PC-3 (cell line): ENCODE results near the gene AIMP1. TPM values are rescaled to one million over a fixed set of nuclear protein-coding genes. Genes with fewer than 3 reads are reported as not detected.

Experiments used
- ATAC-seq: fragments of 200-7000 bp; cut with Tn5 transposase; 2 replicates; pipeline ENCODE4 v1.9.1; 2020; ENCODE audit warnings: mild to moderate bottlenecking, moderate library complexity
- BruUV-seq: library from RNA; stranded (reverse); fragments of 400-500 nt; replicated peaks from 2 replicates; lab custom pipeline; 2021; lab: Mats Ljungman, UMichigan
- CTCF ChIA-PET: fragments of 300-600 bp; sonication (Branson Sonifier 250); formaldehyde crosslinking; loops from one replicate; lab custom pipeline; 2022; ENCODE audit warnings: antibody characterized with exemption; lab: Charles Lee
- POLR2A ChIA-PET: fragments of 300-600 bp; sonication (Branson Sonifier 250); formaldehyde crosslinking; loops from one replicate; lab custom pipeline; 2022; ENCODE audit warnings: antibody characterized with exemption; ENCODE audit not compliant: unreplicated experiment; lab: Charles Lee
- DNase-seq: peaks from one replicate; pipeline ENCODE4 v3.0.0-alpha.2; 2015
- H2AFZ ChIP-seq: fragments of 300-600 bp; sonication (generic); 2 replicates; pipeline ENCODE4 v1.6.0; 2016; ENCODE audit warnings: antibody characterized with exemption, low read length
- H3F3A ChIP-seq: fragments of 300-600 bp; sonication (generic); one replicate; pipeline ENCODE4 v1.6.0; 2017; ENCODE audit warnings: antibody characterized with exemption, low read length, control low read depth, mild to moderate bottlenecking; ENCODE audit not compliant: unreplicated experiment
- H3K27ac ChIP-seq: fragments of 300-600 bp; sonication (generic); 2 replicates; pipeline ENCODE4 v1.5.1; 2016; ENCODE audit warnings: mild to moderate bottlenecking, low read length
- H3K27me3 ChIP-seq: fragments of 300-600 bp; sonication (generic); 2 replicates; pipeline ENCODE4 v1.6.1; 2016; ENCODE audit warnings: low read length, mixed read lengths
- H3K36me3 ChIP-seq: fragments of 300-600 bp; sonication (generic); 2 replicates; pipeline ENCODE4 v1.6.1; 2016; ENCODE audit warnings: low read depth, mixed run types, low read length, mixed read lengths
- H3K4me1 ChIP-seq: fragments of 300-600 bp; sonication (generic); 2 replicates; pipeline ENCODE4 v1.5.1; 2016; ENCODE audit warnings: low read length; ENCODE audit not compliant: insufficient read depth
- H3K4me2 ChIP-seq: fragments of 300-600 bp; sonication (generic); 2 replicates; pipeline ENCODE4 v1.6.0; 2016; ENCODE audit warnings: low read length
- H3K4me3 ChIP-seq: fragments of 300-600 bp; sonication (generic); 2 replicates; pipeline ENCODE4 v1.5.1; 2016; ENCODE audit warnings: mild to moderate bottlenecking, low read length, mixed read lengths
- H3K79me2 ChIP-seq: fragments of 300-600 bp; sonication (generic); 2 replicates; pipeline ENCODE4 v1.6.1; 2017; ENCODE audit warnings: low read length, mixed read lengths
- H3K9ac ChIP-seq: fragments of 300-600 bp; sonication (generic); 2 replicates; pipeline ENCODE4 v1.6.0; 2016; ENCODE audit warnings: mild to moderate bottlenecking, low read length
- H3K9me2 ChIP-seq: fragments of 300-600 bp; sonication (generic); replicated peaks from 2 replicates; pipeline ENCODE4 v1.6.1; 2016; ENCODE audit warnings: mixed run types, low read length, mixed read lengths
- H3K9me3 ChIP-seq: fragments of 300-600 bp; sonication (generic); 2 replicates; pipeline ENCODE4 v1.6.1; 2016; ENCODE audit warnings: low read length, mixed read lengths
- H4K20me1 ChIP-seq: fragments of 300-600 bp; sonication (generic); 2 replicates; pipeline ENCODE4 v1.6.1; 2016; ENCODE audit warnings: low read length, mixed read lengths
- CTCF ChIP-seq: fragments of 300-600 bp; sonication (generic); conservative IDR thresholded peaks from 2 replicates; pipeline ENCODE4 v1.5.1; 2017; ENCODE audit warnings: antibody characterized with exemption, low read depth, mild to moderate bottlenecking, low read length
- EZH2 ChIP-seq: fragments of 300-600 bp; sonication (generic); IDR thresholded peaks from one replicate; pipeline ENCODE4 v1.6.1; 2017; ENCODE audit warnings: antibody characterized with exemption, mild to moderate bottlenecking, low read length; ENCODE audit not compliant: unreplicated experiment
- EZH2phosphoT487 ChIP-seq: fragments of 300-600 bp; sonication (generic); IDR thresholded peaks from 2 replicates; pipeline ENCODE4 v1.6.1; 2018; ENCODE audit warnings: mild to moderate bottlenecking, antibody characterized with exemption, low read length, borderline replicate concordance
- intact Hi-C: fragments of 100-400 bp; cut with micrococcal nuclease; formaldehyde crosslinking; loops from 2 replicates; pipeline ENCODE4 v1.9.0; 2023
- total RNA-seq: library from RNA; depleted of rRNA; stranded (reverse); fragments of >200 nt; gene quantifications from 2 replicates; pipeline ENCODE4 v1.2.3, GENCODE V29; 2014

Gene AIMP1
- total RNA-seq, 1 experiment from 2014 or later = 15.9 TPM

- ChIA-PET CTCF (interaction anchor here (0.6 kb wide), 1 partner anchor 27 kb away, joined by 3 read pairs; no protein-coding TSS in a partner anchor), POLR2A (interaction anchor here (0.5 to 0.7 kb wide), 3 partner anchors 11 to 184 kb away, joined by 3 to 5 read pairs (median 3); no protein-coding TSS in a partner anchor)
- H3K27me3 ChIP-seq = no peaks in the 10 kb centered on the region
- H3F3A ChIP-seq = no peaks in the 10 kb centered on the region
- DNase-seq = peak; percentile 91
- H4K20me1 ChIP-seq = no peaks in the 10 kb centered on the region
- H3K79me2 ChIP-seq = peaks cover 70% of the 10 kb centered on the region
- intact Hi-C loops = loop anchor here (5.0 kb wide), 1 partner anchor 48 kb away; no protein-coding TSS in a partner anchor
- no peaks in the 10 kb centered on the region for H3K9me2 ChIP-seq
- peak; percentile 62 for ATAC-seq
- H3K9me3 ChIP-seq = no peaks in the 10 kb centered on the region
- H3K9ac ChIP-seq = peak overlapping the region; percentile 98
- H3K27ac ChIP-seq = peak overlapping the region; percentile 92
- H3K36me3 ChIP-seq = no peaks in the 10 kb centered on the region
- peak overlapping the region; percentile 90 for H3K4me2 ChIP-seq
- peak overlapping the region; percentile 88 for H2AFZ ChIP-seq
- TSS peak; percentile 90 for BruUV-seq
- peak overlapping the region; percentile 86 for H3K4me3 ChIP-seq
- peaks cover 28% of the 10 kb centered on the region for H3K4me1 ChIP-seq
- TF ChIP-seq EZH2 (no peak), CTCF (no peak), EZH2phosphoT487 (no peak)
These were observed 828 bp upstream of the AIMP1 start for GRCh38 chr4:106315476-106315967.

GRCh38 chr4:106316773-106317409 is 541 bp downstream of the AIMP1 start:
- Histone ChIP-seq H3F3A (no peaks in the 10 kb centered on the region), H3K4me3 (peak overlapping the region; percentile 86), H3K9me2 (no peaks in the 10 kb centered on the region), H3K4me1 (peaks cover 28% of the 10 kb centered on the region), H3K27ac (peak overlapping the region; percentile 92), H3K27me3 (no peaks in the 10 kb centered on the region), H3K9me3 (no peaks in the 10 kb centered on the region), H3K79me2 (peaks cover 73% of the 10 kb centered on the region), H3K9ac (peak overlapping the region; percentile 98), H3K36me3 (no peaks in the 10 kb centered on the region), H2AFZ (peak overlapping the region; percentile 88), H3K4me2 (peak overlapping the region; percentile 90), H4K20me1 (no peaks in the 10 kb centered on the region)
- TSS peak; percentile 76 for BruUV-seq
- ATAC-seq = no peak
- ChIA-PET CTCF (no interaction called here), POLR2A (no interaction called here)
- intact Hi-C loops = loop anchor here (5.0 kb wide), 1 partner anchor 50 kb away; no protein-coding TSS in a partner anchor
- no peak for TF ChIP-seq CTCF
- no peak for DNase-seq

GRCh38 chr4:106317815-106318214 is 1.5 kb downstream of the AIMP1 start:
- Histone ChIP-seq H2AFZ (no peak overlapping the region), H3K9ac (no peak overlapping the region), H3K9me2 (no peaks in the 10 kb centered on the region), H3K4me2 (peak overlapping the region; percentile 90), H3K36me3 (no peaks in the 10 kb centered on the region), H3K4me1 (peaks cover 28% of the 10 kb centered on the region), H3F3A (no peaks in the 10 kb centered on the region), H3K79me2 (peaks cover 73% of the 10 kb centered on the region), H3K27me3 (no peaks in the 10 kb centered on the region), H3K4me3 (peak overlapping the region; percentile 86), H3K9me3 (no peaks in the 10 kb centered on the region), H3K27ac (no peak overlapping the region), H4K20me1 (no peaks in the 10 kb centered on the region)
- no peak for ATAC-seq
- POLR2A ChIA-PET = no interaction called here
- intact Hi-C loops = loop anchor here (5.0 kb wide), 1 partner anchor 51 kb away; no protein-coding TSS in a partner anchor
- no peak for TF ChIP-seq CTCF
- TF ChIP-seq EZH2 = no peak
- no peak for TF ChIP-seq EZH2phosphoT487
- no peak for DNase-seq
- no TSS peak for BruUV-seq
- CTCF ChIA-PET = no interaction called here
